ENCODE data around the gene DOHH. TPM values are rescaled to one million over a fixed set of nuclear protein-coding genes. Genes with fewer than 3 reads are reported as not detected.

The DOHH gene
- polyA plus RNA-seq (2012; ENCODE audit: missing spikeins), result 3.7 TPM

- peak; percentile 95 for DNase-seq (ENCODE audit: insufficient read length)
- peak; percentile 99 for TF ChIP-seq TAF1 (IDR thresholded peaks at IDR 0.05; ENCODE audit: borderline replicate concordance, low read depth, low read length)
- TF ChIP-seq POLR2AphosphoS5 (IDR thresholded peaks at IDR 0.05; ENCODE audit: low read depth, low read length), result peak; percentile 67
- TF ChIP-seq POLR2A (IDR thresholded peaks at IDR 0.05; ENCODE audit: low read depth, low read length), result peak; percentile 93
- FAIRE-seq, result peak; percentile 98
Observed at GRCh38 chr19:3500429-3501101, at the start of gene DOHH. DOHH (minus strand) TSS chr19:3500674; CDS start chr19:3496814, 3,860 bp downstream.

- no peak for TF ChIP-seq POLR2A (IDR thresholded peaks at IDR 0.05; ENCODE audit: low read depth, low read length)
- TF ChIP-seq POLR2AphosphoS5 (IDR thresholded peaks at IDR 0.05; ENCODE audit: low read depth, low read length), result no peak
- no peak for TF ChIP-seq TAF1 (IDR thresholded peaks at IDR 0.05; ENCODE audit: borderline replicate concordance, low read depth, low read length)
- FAIRE-seq (no peak), DNase-seq (ENCODE audit: insufficient read length) (no peak)
Observed at GRCh38 chr19:3549816-3550215, 49.3 kb upstream of the DOHH start.

- FAIRE-seq (no peak), DNase-seq (ENCODE audit: insufficient read length) (no peak)
- TF ChIP-seq TAF1 (IDR thresholded peaks at IDR 0.05; ENCODE audit: borderline replicate concordance, low read depth, low read length) (no peak), POLR2AphosphoS5 (IDR thresholded peaks at IDR 0.05; ENCODE audit: low read depth, low read length) (no peak), POLR2A (IDR thresholded peaks at IDR 0.05; ENCODE audit: low read depth, low read length) (no peak)
Observed at GRCh38 chr19:3548606-3549005, 48.1 kb upstream of the DOHH start.

- no peak for DNase-seq (ENCODE audit: insufficient read length)
- FAIRE-seq, result no peak
Observed at GRCh38 chr19:3547767-3548282, 47.4 kb upstream of the DOHH start.

GRCh38 chr19:3547301-3547731, 46.8 kb upstream of the DOHH start:
- TF ChIP-seq POLR2AphosphoS5 (IDR thresholded peaks at IDR 0.05; ENCODE audit: low read depth, low read length) (no peak), POLR2A (IDR thresholded peaks at IDR 0.05; ENCODE audit: low read depth, low read length) (no peak), TAF1 (IDR thresholded peaks at IDR 0.05; ENCODE audit: borderline replicate concordance, low read depth, low read length) (no peak)
- FAIRE-seq, result no peak
- no peak for DNase-seq (ENCODE audit: insufficient read length)

More at GRCh38 chr19:3547767-3548282, 47.4 kb upstream of the DOHH start:
- no peak for TF ChIP-seq POLR2AphosphoS5 (IDR thresholded peaks at IDR 0.05; ENCODE audit: low read depth, low read length)
- TF ChIP-seq POLR2A (IDR thresholded peaks at IDR 0.05; ENCODE audit: low read depth, low read length), result no peak
- no peak for TF ChIP-seq TAF1 (IDR thresholded peaks at IDR 0.05; ENCODE audit: borderline replicate concordance, low read depth, low read length)

- FAIRE-seq, result no peak
- no peak for DNase-seq (ENCODE audit: insufficient read length)
- no peak for TF ChIP-seq POLR2AphosphoS5 (IDR thresholded peaks at IDR 0.05; ENCODE audit: low read depth, low read length)
- TF ChIP-seq POLR2A (IDR thresholded peaks at IDR 0.05; ENCODE audit: low read depth, low read length), result no peak
- no peak for TF ChIP-seq TAF1 (IDR thresholded peaks at IDR 0.05; ENCODE audit: borderline replicate concordance, low read depth, low read length)
Observed at GRCh38 chr19:3546119-3546518, 45.6 kb upstream of the DOHH start.

GRCh38 chr19:3545669-3546034, 45.2 kb upstream of the DOHH start:
- TF ChIP-seq POLR2AphosphoS5 (IDR thresholded peaks at IDR 0.05; ENCODE audit: low read depth, low read length) (no peak), TAF1 (IDR thresholded peaks at IDR 0.05; ENCODE audit: borderline replicate concordance, low read depth, low read length) (no peak), POLR2A (IDR thresholded peaks at IDR 0.05; ENCODE audit: low read depth, low read length) (no peak)
- no peak for DNase-seq (ENCODE audit: insufficient read length)
- FAIRE-seq, result no peak

- FAIRE-seq, result peak; percentile 94
- peak; percentile 93 for DNase-seq (ENCODE audit: insufficient read length)
- no peak for TF ChIP-seq TAF1 (IDR thresholded peaks at IDR 0.05; ENCODE audit: borderline replicate concordance, low read depth, low read length)
- TF ChIP-seq POLR2A (IDR thresholded peaks at IDR 0.05; ENCODE audit: low read depth, low read length), result no peak
- no peak for TF ChIP-seq POLR2AphosphoS5 (IDR thresholded peaks at IDR 0.05; ENCODE audit: low read depth, low read length)
Observed at GRCh38 chr19:3544742-3545668, 44.5 kb upstream of the DOHH start.

- TF ChIP-seq POLR2AphosphoS5 (IDR thresholded peaks at IDR 0.05; ENCODE audit: low read depth, low read length) (no peak), POLR2A (IDR thresholded peaks at IDR 0.05; ENCODE audit: low read depth, low read length) (no peak), TAF1 (IDR thresholded peaks at IDR 0.05; ENCODE audit: borderline replicate concordance, low read depth, low read length) (no peak)
- FAIRE-seq (no peak), DNase-seq (ENCODE audit: insufficient read length) (no peak)
Observed at GRCh38 chr19:3544058-3544376, 43.5 kb upstream of the DOHH start.

- TF ChIP-seq POLR2AphosphoS5 (IDR thresholded peaks at IDR 0.05; ENCODE audit: low read depth, low read length) (no peak), POLR2A (IDR thresholded peaks at IDR 0.05; ENCODE audit: low read depth, low read length) (no peak; the same call in 1 of the 2 replicates), TAF1 (IDR thresholded peaks at IDR 0.05; ENCODE audit: borderline replicate concordance, low read depth, low read length) (no peak)
- DNase-seq (ENCODE audit: insufficient read length) (no peak), FAIRE-seq (no peak)
Observed at GRCh38 chr19:3543150-3544057, 42.9 kb upstream of the DOHH start.

- FAIRE-seq, result no peak
- DNase-seq (ENCODE audit: insufficient read length), result no peak
- no peak for TF ChIP-seq POLR2A (IDR thresholded peaks at IDR 0.05; ENCODE audit: low read depth, low read length)
- no peak for TF ChIP-seq TAF1 (IDR thresholded peaks at IDR 0.05; ENCODE audit: borderline replicate concordance, low read depth, low read length)
- TF ChIP-seq POLR2AphosphoS5 (IDR thresholded peaks at IDR 0.05; ENCODE audit: low read depth, low read length), result no peak
Observed at GRCh38 chr19:3539756-3540118, 39.3 kb upstream of the DOHH start.

Data from GM12892 (cell line).